HL-60 (cell line): ENCODE results near the gene PLAAT2.
"Not testable (repeated sequence)": the region's sequence is repeated elsewhere in the genome, so short reads cannot be mapped to it uniquely, and the experiment has no call there.

Source experiments
- DNase-seq, 2 experiments: peaks; one replicate each; pipeline ENCODE4 v3.0.0-alpha.2; 2010 to 2020; ENCODE audit warnings: low read depth in 1 of 2, low spot score in 1 of 2
- H3K27ac ChIP-seq: fragments of 250-450 bp; sonication (Bioruptor Pico); replicated peaks from 2 replicates; pipeline ENCODE4 v1.5.1; 2020; ENCODE audit warnings: mild to moderate bottlenecking, moderate library complexity
- H3K27me3 ChIP-seq: fragments of 250-450 bp; sonication (Bioruptor Pico); 2 replicates; pipeline ENCODE4 v1.5.1; 2021; ENCODE audit warnings: mild to moderate bottlenecking, moderate library complexity; ENCODE audit not compliant: insufficient read depth, poor library complexity, severe bottlenecking
- H3K4me3 ChIP-seq: replicated peaks from 2 replicates; pipeline ENCODE4 v1.5.1; 2011; ENCODE audit warnings: mild to moderate bottlenecking, control low read depth, low read length; ENCODE audit not compliant: insufficient read depth
- CTCF ChIP-seq: IDR thresholded peaks from one replicate; pipeline ENCODE4 v1.5.1; 2011; ENCODE audit warnings: low read length, control low read depth, inconsistent platforms; ENCODE audit not compliant: insufficient read depth
- GABPA ChIP-seq: IDR thresholded peaks from 2 replicates; pipeline ENCODE4 v1.6.1; 2012; ENCODE audit warnings: low read depth
- POLR2AphosphoS5 ChIP-seq: IDR thresholded peaks from 2 replicates; pipeline ENCODE4 v1.6.1; 2012; ENCODE audit warnings: low read depth
- REST ChIP-seq: IDR thresholded peaks from 2 replicates; pipeline ENCODE4 v1.6.1; 2012; ENCODE audit warnings: low read depth; ENCODE audit not compliant: insufficient replicate concordance
- SPI1 ChIP-seq: IDR thresholded peaks from 2 replicates; pipeline ENCODE4 v1.6.1; 2012; ENCODE audit warnings: low read depth, mild to moderate bottlenecking, borderline replicate concordance

Gene PLAAT2

GRCh38 chr11:63551889-63552266, 11.3 kb downstream of the PLAAT2 start:
- Histone ChIP-seq H3K4me3 (no peak overlapping the region), H3K27me3 (no peaks in the 10 kb centered on the region), H3K27ac (no peak overlapping the region)
- DNase-seq = no peak
- TF ChIP-seq POLR2AphosphoS5 (no peak), GABPA (no peak), SPI1 (no peak), CTCF (no peak)

- Histone ChIP-seq H3K27ac (no peak overlapping the region), H3K4me3 (no peak overlapping the region), H3K27me3 (no peaks in the 10 kb centered on the region)
- TF ChIP-seq GABPA (no peak), SPI1 (no peak)
- DNase-seq = no peak
Observed at GRCh38 chr11:63551091-63551888, 11.9 kb downstream of the PLAAT2 start.

- DNase-seq, H3K27ac ChIP-seq, H3K27me3 ChIP-seq, H3K4me3 ChIP-seq: not testable (repeated sequence)
Observed at GRCh38 chr11:63550156-63550700, 13.0 kb downstream of the PLAAT2 start.

- TF ChIP-seq CTCF (no peak), GABPA (no peak), POLR2AphosphoS5 (no peak), SPI1 (no peak), REST (no peak)
- no peak overlapping the region for H3K27ac ChIP-seq
- H3K27me3 ChIP-seq = no peaks in the 10 kb centered on the region
- no peak for DNase-seq
- H3K4me3 ChIP-seq = no peak overlapping the region
Observed at GRCh38 chr11:63549411-63549810, 13.8 kb downstream of the PLAAT2 start.

GRCh38 chr11:63548178-63548577, 15.0 kb downstream of the PLAAT2 start:
- Histone ChIP-seq H3K4me3 (no peak overlapping the region), H3K27me3 (no peaks in the 10 kb centered on the region), H3K27ac (no peak overlapping the region)
- DNase-seq = no peak
- no peak for TF ChIP-seq GABPA
- TF ChIP-seq CTCF = no peak
- no peak for TF ChIP-seq REST
- TF ChIP-seq POLR2AphosphoS5 = no peak
- no peak for TF ChIP-seq SPI1
